Heart right ventricle (tissue), 16 donors: ENCODE results near the gene RNF213. TPM values are rescaled to one million over a fixed set of nuclear protein-coding genes. Genes with fewer than 3 reads are reported as not detected.

Source experiments
- ATAC-seq, 8 donors: fragments of 200-7000 bp; cut with Tn5 transposase; one replicate each; pipeline ENCODE4 v1.9.1; 2020; ENCODE audit warnings: mild to moderate bottlenecking in 8 of 8, moderate library complexity in 8 of 8, moderate number of reproducible peaks in 1 of 8
- DNase-seq, 2 donors: peaks; one replicate each; pipeline ENCODE4 v3.0.0-alpha.2; 2020
- H3K27ac ChIP-seq, 10 donors: fragments of 200-600 bp; sonication (generic) in 2 of 10; one replicate each; pipeline versions ENCODE4 v1.5.0 to v1.8.0; 2020 to 2022; ENCODE audit warnings: mild to moderate bottlenecking in 3 of 10
- H3K27me3 ChIP-seq, 7 donors: fragments of 200-600 bp; one replicate each; pipeline ENCODE4 v1.8.0; 2021 to 2022; ENCODE audit warnings: mild to moderate bottlenecking in 2 of 7
- H3K36me3 ChIP-seq, 9 donors: fragments of 200-600 bp; sonication (generic) in 1 of 9; one replicate each; pipeline versions ENCODE4 v1.5.0 to v1.8.0; 2020 to 2022; ENCODE audit warnings: mild to moderate bottlenecking in 2 of 9
- H3K4me1 ChIP-seq, 9 donors: fragments of 200-600 bp; sonication (generic) in 1 of 9; one replicate each; pipeline versions ENCODE4 v1.5.0 to v1.8.0; 2020 to 2022; ENCODE audit warnings: mild to moderate bottlenecking in 4 of 9
- H3K4me3 ChIP-seq, 10 donors: fragments of 200-600 bp; sonication (generic) in 2 of 10; one replicate each; pipeline versions ENCODE4 v1.5.0 to v1.8.0; 2020 to 2022; ENCODE audit warnings: mild to moderate bottlenecking in 7 of 10, moderate library complexity in 2 of 10
- H3K9me3 ChIP-seq, 11 donors: fragments of 200-600 bp in 10 of 11; sonication (generic) in 2 of 11; one replicate each; pipeline versions ENCODE4 v1.5.0 to v1.8.0; 2013 to 2022; ENCODE audit warnings: mild to moderate bottlenecking in 2 of 11, control low read depth in 1 of 11, moderate library complexity in 1 of 11
- CTCF ChIP-seq, 9 donors: fragments of 200-600 bp; sonication (generic) in 2 of 9; IDR thresholded peaks; one replicate each; pipeline versions ENCODE4 v1.5.0 to v1.8.0; 2021 to 2022; ENCODE audit warnings: antibody characterized with exemption in 9 of 9, mild to moderate bottlenecking in 5 of 9, moderate library complexity in 1 of 9
- WGBS, 2 donors: extraction: QIAGEN DNeasy Blood & Tissue Kit; methylation state at CpG; one replicate each; pipeline ENCODE4 v1.1.7; 2013; ENCODE audit warnings: inconsistent platforms in 1 of 2; 5-methylcytosine and 5-hydroxymethylcytosine counted together
- intact Hi-C, 10 donors: fragments of 100-400 bp; cut with DNase I; formaldehyde crosslinking; loops; one replicate each; pipeline versions ENCODE4 v1.11.1 to v1.14.2; 2022
- polyA plus RNA-seq, 2 donors: library from polyadenylated mRNA; stranded (reverse); fragments of 200-250 nt; gene quantifications; one replicate each; pipeline ENCODE4 v1.2.3, GENCODE V29; 2013
- total RNA-seq, 10 donors: library from RNA; stranded (reverse); fragmentation: NEBNext Ultra II Directional in 3 of 10; extraction: Animal tissue kit (Norgen Biotek cat#: 25700) in 3 of 10; gene quantifications; one replicate each; pipeline versions ENCODE4 v1.2.1 to v1.2.4, GENCODE V29; 2021 to 2023
- donor health status: Arrhythmogenic right ventricular cardiomyopathy.
- donor health status: ischemic (EF 13 %, LVEDD 7.1; RV severe dilation, severe dysfunction).
- donor health status: healthy with polysubstance abuse.
- donor health status: DM: no; HTN: yes; CAD: no.
- donor health status: DM: no; HTN: no; CAD: no.
- donor health status: ischemic (EF 25% LVEDD 6.9; RV normal size, moderate dysfunction).
- donor health status: ischemic (EF 25% LVEDD 5.7; RV mildly dilated, moderate dysfunction).
- donor health status: healthy.
- donor health status: DM: yes; HTN: yes; CAD: no.
- donor health status: Ischemic cardiomyopathy.
- donor health status: ischemic (EF 35%, LVEDD 5.7; RV mildly dilated, moderate dysfunction).
- donor health status: nonischemic (EF 11% LVEDD 7.7; RV severe dilation, severe dysfunction).
- donor health status: DM: yes; HTN: yes; CAD: no.
- donor health status: PGD.
- donor health status: ischemic (EF 29% LVEDD 5.4; RV normal size, mild dysfunction).
- donor health status: nonischemic (EF 23%, LVEDD 6.1; RV moderate dilation, normal function).

Gene RNF213
- total and polyA plus RNA-seq, 12 donors = 13.1 to 97.0 (median 31.7) TPM

- Histone ChIP-seq H3K27ac (no peak overlapping the region), H3K4me3 (no peak overlapping the region), H3K4me1 (peaks cover 0 to 11% (median 4%) of the 10 kb centered on the region in 9 donors), H3K27me3 (no peaks in the 10 kb centered on the region), H3K9me3 (no peaks in the 10 kb centered on the region), H3K36me3 (peaks cover 0 to 32% (median 0%) of the 10 kb centered on the region in 9 donors)
- WGBS, 2 donors = 90 to 92% methylated on average over 11 of the region's 11 CpGs
- DNase-seq (no peak), ATAC-seq (no peak)
- no peak for TF ChIP-seq CTCF (IDR thresholded peaks at IDR 0.05)
- intact Hi-C loops = loop anchor here in 8 of 10 donors (5.0 to 10.0 kb wide), 5 partner anchors 144 to 554 kb away; no protein-coding TSS in a partner anchor
Measured at GRCh38 chr17:80428796-80429195, 168.1 kb downstream of the RNF213 start.

GRCh38 chr17:80429356-80430275 lies 169.0 kb downstream of the RNF213 start:
- intact Hi-C loops = loop anchor here in 9 of 10 donors (5.0 to 10.0 kb wide), 5 partner anchors 143 to 553 kb away; no protein-coding TSS in a partner anchor
- Histone ChIP-seq H3K9me3 (no peaks in the 10 kb centered on the region), H3K4me1 (peaks cover 0 to 11% (median 4%) of the 10 kb centered on the region in 9 donors), H3K27ac (no peak overlapping the region), H3K4me3 (no peak overlapping the region), H3K27me3 (no peaks in the 10 kb centered on the region), H3K36me3 (peaks cover 0 to 32% (median 0%) of the 10 kb centered on the region in 9 donors)
- WGBS, 2 donors = 96% methylated on average over 33 of the region's 33 CpGs
- DNase-seq (no peak), ATAC-seq (no peak)
- TF ChIP-seq CTCF (IDR thresholded peaks at IDR 0.05) = no peak

GRCh38 chr17:80430446-80431245 lies 170.0 kb downstream of the RNF213 start:
- H3K27me3 ChIP-seq = no peaks in the 10 kb centered on the region
- no peak overlapping the region for H3K4me3 ChIP-seq
- no peaks in the 10 kb centered on the region for H3K9me3 ChIP-seq
- WGBS, 2 donors = 90 to 93% methylated on average over 15 of the region's 15 CpGs
- H3K36me3 ChIP-seq = peaks cover 0 to 32% (median 0%) of the 10 kb centered on the region in 9 donors
- no peak for ATAC-seq
- peaks cover 0 to 11% (median 4%) of the 10 kb centered on the region in 9 donors for H3K4me1 ChIP-seq
- intact Hi-C loops = loop anchor here in 1 of 10 donors (5.0 kb wide), 1 partner anchor 147 kb away; no protein-coding TSS in a partner anchor
- DNase-seq = no peak
- TF ChIP-seq CTCF (IDR thresholded peaks at IDR 0.05) = no peak
- no peak overlapping the region for H3K27ac ChIP-seq
